Activated naive CD4-positive, alpha-beta T cell treated with anti-CD3 and anti-CD28 coated beads, Interleukin-2, amount 50 U/mL, for 72 hours (primary cell): ENCODE data around the gene RPS21. TPM values are rescaled to one million over a fixed set of nuclear protein-coding genes. Genes with fewer than 3 reads are reported as not detected.

ENCODE experiments used
- ATAC-seq, 2 donors: fragments of 150-1000 bp; cut with Tn5 transposase; 2 replicates each; pipeline ENCODE4 v1.10.0; 2021; ENCODE audit warnings: mild to moderate bottlenecking in 2 of 2, moderate library complexity in 2 of 2
- DNase-seq, 2 donors: peaks; one replicate each; pipeline ENCODE4 v3.0.0; 2021 to 2022; ENCODE audit warnings: low spot score in 2 of 2
- H3K27ac Mint-ChIP-seq, 2 donors: one replicate each; pipeline ENCODE4 v1.8.0; 2022; ENCODE audit warnings: mild to moderate bottlenecking in 2 of 2, mixed read lengths in 2 of 2
- H3K36me3 Mint-ChIP-seq, 2 donors: one replicate each; pipeline ENCODE4 v1.8.0; 2022; ENCODE audit warnings: mixed read lengths in 2 of 2
- H3K9me3 Mint-ChIP-seq, 2 donors: one replicate each; pipeline ENCODE4 v1.8.0; 2022; ENCODE audit warnings: mixed read lengths in 2 of 2
- total RNA-seq, 2 donors: library from RNA; stranded (reverse); gene quantifications; one replicate each; pipeline ENCODE4 v1.2.3, GENCODE V29; 2022

RPS21 gene
- total RNA-seq, 2 donors from 2014 or later, result 2,243 to 2,653 TPM

DNA sequence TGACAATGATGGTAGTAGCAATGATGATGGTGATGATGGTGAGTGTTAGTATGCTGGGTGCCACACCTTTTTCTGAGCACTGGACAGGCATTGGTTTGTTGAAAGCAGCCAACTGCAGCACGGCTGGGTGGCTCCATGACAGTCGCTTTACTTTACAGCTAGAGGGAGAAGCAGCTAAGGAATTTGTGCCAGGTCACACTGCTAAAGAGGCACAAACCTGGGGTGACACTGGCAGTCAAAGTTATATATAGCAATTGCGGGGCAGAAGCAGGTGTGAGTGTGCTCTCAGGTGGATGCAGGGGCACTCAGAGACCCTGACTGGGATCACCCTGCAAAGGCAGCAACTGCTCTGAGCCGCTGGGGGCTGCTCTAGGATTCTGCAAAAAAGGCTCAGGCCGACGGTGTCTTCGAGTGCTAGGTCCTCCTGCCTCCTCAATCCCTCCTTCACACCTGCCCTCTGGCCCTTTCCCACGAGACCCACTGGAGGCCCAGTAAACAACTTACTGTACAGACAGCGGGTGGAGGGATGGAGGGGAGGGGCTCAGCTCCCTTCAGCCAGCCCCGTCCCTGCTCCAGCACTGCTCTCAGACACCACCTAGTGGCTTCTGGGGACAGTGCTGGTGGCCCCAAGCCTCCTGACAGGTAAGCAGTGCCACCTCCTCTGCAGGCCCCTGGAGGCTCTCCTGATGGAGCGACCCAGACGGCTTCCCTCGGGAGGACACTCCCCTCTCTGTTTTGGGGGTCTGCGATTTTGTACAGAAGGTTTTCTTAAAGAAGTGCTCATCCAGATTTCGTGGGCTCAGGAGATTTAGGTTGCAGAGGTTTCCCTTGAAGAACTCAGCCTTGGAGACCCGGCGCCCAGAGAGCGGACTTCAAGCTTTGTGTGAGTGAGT, 4.4 kb upstream of the RPS21 start:
- ATAC-seq (peak; percentile 71 to 81), DNase-seq (peak; percentile 71 to 84)
- peaks cover 15 to 24% of the 10 kb centered on the region in 2 donors for H3K36me3 Mint-ChIP-seq
- H3K9me3 Mint-ChIP-seq, result peaks cover 6% of the 10 kb centered on the region in 2 donors
- H3K27ac Mint-ChIP-seq, result no peak overlapping the region

DNA sequence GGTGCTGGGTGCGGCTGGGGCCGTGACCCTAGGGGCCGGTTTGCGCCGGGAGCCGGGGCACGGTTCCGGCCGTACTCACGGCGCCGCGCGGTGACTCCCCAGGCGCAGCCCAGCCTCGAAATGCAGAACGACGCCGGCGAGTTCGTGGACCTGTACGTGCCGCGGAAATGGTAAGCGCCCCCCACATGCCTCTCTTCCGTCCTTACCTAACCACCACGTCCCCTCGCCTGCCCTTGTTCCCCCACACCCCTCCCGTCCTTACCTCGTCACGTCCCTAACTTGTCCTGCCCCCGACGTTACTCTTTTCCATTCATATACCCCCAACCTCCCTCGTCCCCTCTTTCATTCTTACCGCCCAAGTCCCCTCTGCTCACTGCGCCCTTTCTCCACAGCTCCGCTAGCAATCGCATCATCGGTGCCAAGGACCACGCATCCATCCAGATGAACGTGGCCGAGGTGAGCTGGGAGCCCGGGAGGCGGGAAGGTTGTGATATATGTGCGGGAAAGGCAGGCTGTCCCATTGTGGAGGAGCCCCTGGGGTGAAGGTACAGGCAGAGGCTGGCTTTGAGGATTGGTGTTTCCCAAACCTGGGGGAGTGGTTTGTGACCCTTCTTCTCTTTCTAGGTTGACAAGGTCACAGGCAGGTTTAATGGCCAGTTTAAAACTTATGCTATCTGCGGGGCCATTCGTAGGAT, 463 bp downstream of the RPS21 start:
- H3K36me3 Mint-ChIP-seq, result peaks cover 32 to 34% of the 10 kb centered on the region in 2 donors
- no peak for ATAC-seq
- H3K9me3 Mint-ChIP-seq, result no peaks in the 10 kb centered on the region
- H3K27ac Mint-ChIP-seq, result peak overlapping the region; percentile 88 to 93
- no peak for DNase-seq

DNA sequence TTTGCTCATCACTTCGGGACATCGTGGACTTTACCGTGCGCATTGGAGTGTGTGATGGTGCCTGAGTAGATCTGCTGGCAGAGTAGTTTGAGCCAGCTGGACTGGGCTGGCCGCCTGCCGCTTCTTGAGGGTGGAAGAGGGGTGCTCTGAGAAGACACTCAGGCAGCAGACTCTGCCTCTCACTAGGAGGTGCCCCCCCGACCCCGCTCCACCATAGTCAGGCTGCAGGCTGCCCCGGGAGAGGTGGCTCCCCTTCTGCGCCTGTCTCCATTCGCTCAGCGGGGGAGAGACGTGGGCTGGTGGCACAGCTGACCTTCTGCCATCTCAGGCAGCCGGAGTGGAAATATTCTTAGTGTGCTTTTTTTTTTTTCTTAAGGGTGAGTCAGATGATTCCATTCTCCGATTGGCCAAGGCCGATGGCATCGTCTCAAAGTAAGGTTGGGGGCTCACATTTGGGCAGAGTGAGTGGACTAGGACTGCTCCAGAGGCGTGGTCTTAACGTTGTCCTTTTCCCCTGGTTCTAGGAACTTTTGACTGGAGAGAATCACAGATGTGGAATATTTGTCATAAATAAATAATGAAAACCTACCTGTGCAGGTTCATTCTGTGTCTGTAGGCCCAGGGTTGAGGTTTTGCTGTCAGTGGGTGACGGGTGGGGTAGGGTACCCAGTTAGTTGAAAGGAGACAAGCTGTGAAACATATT, 1.2 kb downstream of the RPS21 start:
- no peak for ATAC-seq
- no peak for DNase-seq
- peak overlapping the region; percentile 88 to 93 for H3K27ac Mint-ChIP-seq
- peaks cover 29 to 32% of the 10 kb centered on the region in 2 donors for H3K36me3 Mint-ChIP-seq
- no peaks in the 10 kb centered on the region for H3K9me3 Mint-ChIP-seq

DNA sequence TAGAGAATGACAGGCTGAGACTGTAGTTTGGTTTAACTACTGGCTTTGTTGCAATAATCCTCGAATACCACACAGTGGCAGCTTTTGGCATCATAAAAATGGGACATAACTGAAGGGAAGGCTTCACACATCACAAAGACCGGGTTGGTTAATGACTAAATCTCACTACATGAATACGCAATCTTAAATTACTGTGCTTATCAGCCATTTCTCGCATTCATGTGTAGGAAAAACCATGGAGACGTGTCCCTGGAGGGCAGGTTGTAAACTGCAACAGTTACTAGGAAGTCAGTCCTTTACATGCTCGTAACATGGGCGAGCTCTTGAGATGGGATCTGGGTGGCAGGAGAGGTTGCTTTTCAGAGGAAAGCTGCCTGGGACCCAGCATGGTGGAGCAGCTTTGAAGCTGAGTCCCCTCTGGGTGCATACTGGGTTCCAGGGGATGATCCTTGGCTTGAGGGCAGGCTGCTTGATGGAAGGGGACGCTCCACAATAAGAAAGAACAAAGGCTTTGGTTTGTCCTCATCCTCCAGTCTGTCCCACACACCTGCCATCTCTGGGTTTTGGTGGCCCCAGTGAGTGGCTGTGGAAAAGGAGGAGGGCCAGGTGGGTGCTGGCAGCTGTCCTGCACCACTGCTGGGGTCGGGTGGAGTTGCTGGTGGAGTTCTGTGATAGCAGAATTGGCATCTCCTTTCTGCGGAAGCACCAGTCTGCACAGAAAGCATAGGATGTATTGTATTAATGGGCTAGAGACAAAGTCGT, 2.1 kb downstream of the RPS21 start:
- DNase-seq (no peak), ATAC-seq (no peak)
- Mint-ChIP-seq H3K36me3 (peaks cover 29 to 32% of the 10 kb centered on the region in 2 donors), H3K27ac (peak overlapping the region; percentile 60 to 93), H3K9me3 (no peaks in the 10 kb centered on the region)

DNA sequence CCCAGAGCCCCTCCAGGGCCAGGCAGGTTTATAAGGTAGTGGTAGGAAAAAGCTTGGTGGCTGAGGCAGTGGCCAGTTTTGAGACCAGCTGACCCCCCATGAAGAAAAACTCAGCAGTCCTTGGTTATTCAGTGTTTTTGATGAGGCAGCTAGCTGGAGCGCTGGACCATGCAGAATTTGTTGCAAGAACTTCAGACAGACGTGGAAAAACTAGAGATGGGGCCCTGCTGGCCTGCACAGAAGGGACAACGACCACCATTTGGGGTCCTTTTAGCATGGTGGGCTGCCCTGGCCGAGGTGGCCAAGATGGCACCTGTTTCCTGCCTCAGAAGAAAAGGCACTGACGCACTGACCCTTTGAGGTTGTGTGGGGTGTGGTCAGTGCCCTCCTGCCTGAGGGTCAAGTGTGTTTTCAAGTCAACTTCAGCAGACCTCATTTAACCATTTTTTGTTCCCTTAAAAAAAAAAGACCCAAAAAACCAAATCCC, 2.7 kb downstream of the RPS21 start:
- peaks cover 29 to 32% of the 10 kb centered on the region in 2 donors for H3K36me3 Mint-ChIP-seq
- DNase-seq, result no peak
- no peaks in the 10 kb centered on the region for H3K9me3 Mint-ChIP-seq
- peak overlapping the region; percentile 60 to 89 for H3K27ac Mint-ChIP-seq
- no peak for ATAC-seq

DNA sequence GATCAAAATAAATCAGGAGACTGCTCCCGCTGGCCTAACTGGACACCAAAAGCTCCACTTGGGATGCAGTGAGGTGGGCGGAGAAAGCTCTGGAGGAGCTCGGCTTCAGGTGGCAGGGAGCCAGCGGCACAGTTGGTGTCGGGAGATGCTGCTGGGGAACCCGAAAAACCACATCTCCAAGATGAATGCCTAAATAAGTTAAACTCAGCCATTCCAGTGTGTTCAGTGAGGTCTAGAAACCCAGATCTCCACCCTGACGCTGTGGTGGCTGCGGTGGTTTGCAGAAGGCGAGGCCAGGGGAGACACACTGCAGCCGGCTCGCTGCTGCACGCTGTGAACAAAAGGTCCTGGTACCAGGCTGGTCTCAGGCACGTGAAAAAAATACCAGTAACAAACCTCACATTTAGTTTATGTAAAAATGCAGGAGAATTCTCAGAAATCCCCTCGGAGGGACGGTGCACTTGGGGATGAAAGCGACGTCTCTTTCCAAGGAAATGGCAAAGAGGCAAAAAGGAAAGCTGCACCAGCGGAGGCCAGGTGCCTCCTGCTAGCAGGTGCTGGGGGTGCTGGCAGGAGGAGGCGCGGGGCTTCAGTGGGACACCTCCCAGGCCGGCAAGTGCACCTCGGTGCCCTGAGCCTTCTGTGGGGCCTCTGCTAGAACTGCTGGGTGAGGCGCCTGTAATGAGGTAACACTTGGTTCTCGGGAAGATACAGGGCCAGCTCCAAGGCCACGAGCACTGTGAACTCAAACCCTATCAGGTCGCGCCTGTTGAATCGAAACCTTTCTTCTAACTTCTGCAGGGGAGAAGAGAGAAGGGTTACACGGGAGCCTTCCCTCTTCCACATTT, 3.6 kb downstream of the RPS21 start:
- peaks cover 29 to 32% of the 10 kb centered on the region in 2 donors for H3K36me3 Mint-ChIP-seq
- ATAC-seq, result no peak
- no peak for DNase-seq
- H3K27ac Mint-ChIP-seq, result peak overlapping the region; percentile 9 to 72
- H3K9me3 Mint-ChIP-seq, result no peaks in the 10 kb centered on the region

DNA sequence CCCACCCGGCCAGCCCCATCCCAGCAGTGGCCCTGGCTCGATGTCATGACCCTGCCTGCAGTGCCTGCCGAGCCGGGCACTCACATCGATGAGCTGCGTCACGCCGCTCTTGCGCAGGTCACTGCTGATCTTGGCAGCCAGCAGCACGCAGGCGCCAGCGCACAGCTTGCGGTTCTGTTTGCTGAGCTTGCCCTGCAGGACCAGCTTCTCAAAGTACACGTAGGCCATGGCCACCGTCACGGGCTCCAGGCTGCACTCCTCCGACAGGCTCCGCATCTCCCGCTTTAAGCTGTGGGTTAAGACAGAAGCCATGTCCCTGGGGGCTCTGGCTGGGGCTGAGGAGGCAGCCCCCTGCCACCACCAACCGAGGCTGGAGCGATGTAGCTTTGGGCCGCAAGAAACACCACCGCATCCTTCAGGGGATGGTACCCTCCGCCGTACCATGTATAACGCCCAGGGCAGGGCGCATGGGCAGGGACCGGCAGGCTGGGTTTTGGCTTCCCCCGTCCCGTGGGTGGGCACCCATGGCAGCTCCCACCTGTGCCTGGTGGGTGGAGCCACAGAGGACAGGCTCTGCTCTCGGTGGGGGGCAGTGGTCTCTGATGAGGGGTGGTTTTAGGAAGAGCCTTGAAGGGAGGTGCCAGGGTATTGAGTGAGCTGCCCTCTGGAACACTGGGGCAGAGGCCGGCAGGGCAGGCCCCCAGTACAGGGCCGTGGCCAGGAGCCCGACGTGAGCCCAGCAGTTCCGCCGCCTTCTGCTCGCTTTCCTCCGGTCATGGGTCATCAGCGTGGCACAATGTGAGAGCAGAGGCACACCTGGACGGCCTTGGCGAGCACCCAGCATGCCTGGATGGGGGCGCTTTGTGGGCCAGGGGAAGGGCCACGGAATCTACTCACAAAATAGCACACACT, 4.5 kb downstream of the RPS21 start:
- DNase-seq, result no peak
- Mint-ChIP-seq H3K9me3 (no peaks in the 10 kb centered on the region), H3K27ac (peak overlapping the region; percentile 38 to 65), H3K36me3 (peaks cover 23 to 27% of the 10 kb centered on the region in 2 donors)
- ATAC-seq, result no peak

DNA sequence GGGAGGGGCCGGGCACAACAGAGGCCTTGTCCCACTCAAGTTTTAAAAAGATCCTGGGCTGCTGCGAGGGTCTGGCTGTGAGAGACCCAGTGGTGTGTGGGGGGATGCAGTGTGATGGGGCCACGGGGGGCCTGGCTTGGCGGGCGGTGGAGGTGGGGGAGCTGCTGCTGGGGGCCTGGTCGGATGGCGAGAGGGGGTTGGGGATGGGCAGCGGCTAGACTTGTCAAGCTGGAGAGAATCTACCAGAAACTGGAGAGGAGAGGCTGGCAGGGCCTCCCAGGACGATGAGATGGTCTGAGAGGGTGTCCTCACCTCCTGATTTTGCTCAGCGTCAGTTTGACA, 5.1 kb downstream of the RPS21 start:
- peak overlapping the region; percentile 38 to 65 for H3K27ac Mint-ChIP-seq

DNA sequence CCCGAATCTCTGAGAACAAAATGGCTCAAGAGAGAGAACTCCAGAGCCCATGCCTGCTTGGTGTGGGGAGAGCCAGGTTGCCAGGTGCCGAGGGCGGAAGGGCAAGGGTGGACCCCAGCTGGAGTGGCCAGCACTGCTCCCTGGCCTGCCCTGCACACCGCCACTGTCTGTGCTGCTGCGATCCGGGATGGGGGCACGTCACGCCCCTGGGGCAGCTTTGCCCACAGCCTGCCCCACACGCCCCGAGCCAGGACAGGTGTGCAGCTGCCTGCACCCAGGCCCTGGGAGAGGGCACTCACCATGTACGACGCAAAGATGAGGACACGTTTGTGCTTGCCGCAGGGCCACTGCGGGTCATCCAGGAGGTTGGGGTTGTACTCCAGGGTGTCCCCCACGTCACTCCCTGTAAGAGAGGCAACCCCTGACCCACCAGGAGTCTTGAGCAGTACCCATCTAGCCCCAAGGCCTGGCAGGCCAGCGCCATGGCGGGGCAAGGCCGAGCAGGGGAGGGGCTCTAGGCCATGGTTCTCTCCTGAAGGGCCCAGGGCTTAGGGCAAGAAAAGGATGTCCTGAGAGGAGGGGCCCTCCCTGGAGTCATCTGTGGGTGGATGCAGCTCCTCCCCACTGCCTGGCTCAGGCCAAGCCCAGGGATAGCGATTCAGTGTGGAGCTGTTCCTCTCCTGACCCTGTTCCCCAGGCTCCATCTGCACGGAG, 5.9 kb downstream of the RPS21 start:
- Mint-ChIP-seq H3K9me3 (no peaks in the 10 kb centered on the region), H3K27ac (peak overlapping the region in 1 of 2 donors; percentile 38), H3K36me3 (peaks cover 22 to 24% of the 10 kb centered on the region in 2 donors)
- ATAC-seq (peak; percentile 14 to 35), DNase-seq (no peak)

More for the DNA sequence above, 5.1 kb downstream of the RPS21 start:
- H3K36me3 Mint-ChIP-seq, result peaks cover 24 to 27% of the 10 kb centered on the region in 2 donors
- DNase-seq (no peak), ATAC-seq (no peak)
- no peaks in the 10 kb centered on the region for H3K9me3 Mint-ChIP-seq

DNA sequence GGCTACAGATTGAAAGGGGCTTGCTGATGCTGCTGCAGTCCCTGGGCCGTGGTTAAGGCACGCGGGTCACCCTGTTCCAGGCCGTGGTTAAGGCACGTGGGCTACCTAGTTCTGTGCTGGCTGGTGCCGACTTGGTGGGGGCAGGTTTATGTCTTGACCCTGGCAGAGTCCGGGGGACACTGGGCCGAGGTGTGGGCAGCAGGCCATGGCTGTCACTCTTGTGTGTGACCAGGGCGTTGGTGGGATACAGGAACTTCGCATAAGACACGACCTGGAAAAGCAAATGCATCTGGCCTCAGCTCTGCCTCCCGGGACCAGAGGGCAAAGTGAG, 6.4 kb downstream of the RPS21 start:
- peaks cover 16 to 19% of the 10 kb centered on the region in 2 donors for H3K36me3 Mint-ChIP-seq
- peaks cover 0 to 5% of the 10 kb centered on the region in 2 donors for H3K9me3 Mint-ChIP-seq
- no peak for ATAC-seq
- no peak overlapping the region for H3K27ac Mint-ChIP-seq
- DNase-seq, result no peak

DNA sequence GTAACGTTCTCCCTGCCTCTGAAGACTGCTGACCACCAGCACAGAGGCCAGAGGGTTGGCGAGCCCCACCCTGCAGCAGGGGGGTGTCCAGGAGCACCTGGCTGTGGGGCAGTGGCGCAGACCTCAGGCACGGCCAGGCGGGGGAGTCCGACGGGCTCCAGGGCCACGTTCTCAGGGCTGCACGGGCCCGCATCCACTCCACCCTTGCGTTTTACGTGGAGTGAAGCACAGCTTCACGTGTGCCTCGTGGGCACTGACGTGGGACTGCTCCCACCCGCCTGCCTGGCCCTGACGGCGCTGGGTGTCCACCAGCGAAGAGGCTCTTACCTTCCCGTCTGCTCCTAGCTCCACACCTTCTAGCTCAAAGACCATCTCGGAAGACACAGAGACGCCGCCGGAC, 6.9 kb downstream of the RPS21 start:
- Mint-ChIP-seq H3K9me3 (peaks cover 0 to 5% of the 10 kb centered on the region in 2 donors), H3K27ac (peak overlapping the region in 1 of 2 donors; percentile 55), H3K36me3 (peaks cover 11 to 14% of the 10 kb centered on the region in 2 donors)
- no peak for ATAC-seq
- no peak for DNase-seq

DNA sequence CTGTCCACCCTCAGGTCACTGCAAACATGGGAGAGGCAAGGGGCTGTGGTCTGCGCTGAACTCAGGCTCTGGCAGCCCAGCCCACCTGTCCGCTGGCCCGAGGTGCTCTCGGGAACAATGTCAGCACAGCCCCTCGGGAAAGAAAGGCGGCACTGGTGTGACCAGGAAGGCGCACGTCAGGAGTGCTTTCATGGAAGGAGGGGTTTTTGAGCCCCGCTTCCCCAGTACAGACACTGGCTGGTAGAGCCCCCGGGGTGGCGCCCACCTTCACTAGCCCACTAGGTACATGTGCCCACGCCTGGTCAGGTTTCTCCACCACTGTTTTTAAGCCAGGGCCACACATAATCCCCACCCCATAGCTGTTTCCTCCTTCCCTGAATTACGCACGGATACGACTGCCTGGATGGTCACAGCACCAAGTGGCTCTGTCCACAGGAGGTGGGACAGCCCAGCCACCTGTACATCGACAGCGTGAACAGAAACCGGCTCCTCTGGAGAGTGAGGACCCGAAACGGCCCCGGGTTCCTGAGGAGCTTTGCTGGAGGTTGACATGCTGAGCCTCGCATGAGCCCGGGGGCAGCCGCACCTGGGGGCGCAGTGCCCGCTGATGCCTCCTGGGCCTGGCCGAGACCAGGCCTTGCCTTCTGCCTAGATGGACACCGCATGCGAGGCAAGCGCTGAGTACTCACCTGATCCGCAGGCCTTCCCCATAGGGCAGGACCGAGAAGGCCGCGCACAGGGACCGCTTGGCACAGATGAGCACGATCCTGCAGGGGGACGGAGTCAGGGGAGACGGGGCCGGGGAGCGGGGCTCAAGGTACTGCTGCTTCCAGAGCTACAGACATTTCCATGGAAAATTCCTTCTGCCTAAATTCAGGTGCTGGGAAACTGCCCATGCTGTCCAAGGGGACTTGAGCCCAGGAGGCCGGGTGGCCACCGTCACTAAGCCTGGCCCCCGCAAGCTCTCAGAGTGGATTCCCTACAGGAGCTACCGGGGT, 7.6 kb downstream of the RPS21 start:
- peak overlapping the region; percentile 36 to 55 for H3K27ac Mint-ChIP-seq
- H3K9me3 Mint-ChIP-seq, result peaks cover 0 to 5% of the 10 kb centered on the region in 2 donors
- no peak for ATAC-seq
- no peak for DNase-seq
- H3K36me3 Mint-ChIP-seq, result peaks cover 4 to 8% of the 10 kb centered on the region in 2 donors
